HL-60 (cell line): ENCODE results near the gene E2F4.

Experiments
- DNase-seq, 2 experiments: peaks; one replicate each; pipeline ENCODE4 v3.0.0-alpha.2; 2010 to 2020; ENCODE audit warnings: low read depth in 1 of 2, low spot score in 1 of 2
- H3K27ac ChIP-seq: fragments of 250-450 bp; sonication (Bioruptor Pico); replicated peaks from 2 replicates; pipeline ENCODE4 v1.5.1; 2020; ENCODE audit warnings: mild to moderate bottlenecking, moderate library complexity
- H3K27me3 ChIP-seq: fragments of 250-450 bp; sonication (Bioruptor Pico); 2 replicates; pipeline ENCODE4 v1.5.1; 2021; ENCODE audit warnings: mild to moderate bottlenecking, moderate library complexity; ENCODE audit not compliant: insufficient read depth, poor library complexity, severe bottlenecking
- H3K4me3 ChIP-seq: replicated peaks from 2 replicates; pipeline ENCODE4 v1.5.1; 2011; ENCODE audit warnings: mild to moderate bottlenecking, control low read depth, low read length; ENCODE audit not compliant: insufficient read depth
- GABPA ChIP-seq: IDR thresholded peaks from 2 replicates; pipeline ENCODE4 v1.6.1; 2012; ENCODE audit warnings: low read depth
- POLR2AphosphoS5 ChIP-seq: IDR thresholded peaks from 2 replicates; pipeline ENCODE4 v1.6.1; 2012; ENCODE audit warnings: low read depth
- REST ChIP-seq: IDR thresholded peaks from 2 replicates; pipeline ENCODE4 v1.6.1; 2012; ENCODE audit warnings: low read depth; ENCODE audit not compliant: insufficient replicate concordance
- SPI1 ChIP-seq: IDR thresholded peaks from 2 replicates; pipeline ENCODE4 v1.6.1; 2012; ENCODE audit warnings: low read depth, mild to moderate bottlenecking, borderline replicate concordance
- TF ChIP-seq, protein P1 (sequence below): IDR thresholded peaks from one replicate; pipeline ENCODE4 v1.5.1; 2011; ENCODE audit warnings: low read length, control low read depth, inconsistent platforms; ENCODE audit not compliant: insufficient read depth

Gene E2F4

GRCh38 chr16:67202956-67203493 is 11.1 kb downstream of the E2F4 start:
- no peak for DNase-seq
- Histone ChIP-seq H3K27ac (no peak overlapping the region), H3K27me3 (no peaks in the 10 kb centered on the region), H3K4me3 (no peak overlapping the region)
- TF ChIP-seq POLR2AphosphoS5 (no peak), REST (no peak), SPI1 (no peak)

GRCh38 chr16:67204076-67204475 is 12.1 kb downstream of the E2F4 start:
- no peak overlapping the region for H3K27ac ChIP-seq
- H3K27me3 ChIP-seq = no peaks in the 10 kb centered on the region
- no peak overlapping the region for H3K4me3 ChIP-seq
- TF ChIP-seq POLR2AphosphoS5 = no peak
- no peak for TF ChIP-seq REST
- TF ChIP-seq GABPA = no peak
- TF ChIP-seq, protein P1, sequence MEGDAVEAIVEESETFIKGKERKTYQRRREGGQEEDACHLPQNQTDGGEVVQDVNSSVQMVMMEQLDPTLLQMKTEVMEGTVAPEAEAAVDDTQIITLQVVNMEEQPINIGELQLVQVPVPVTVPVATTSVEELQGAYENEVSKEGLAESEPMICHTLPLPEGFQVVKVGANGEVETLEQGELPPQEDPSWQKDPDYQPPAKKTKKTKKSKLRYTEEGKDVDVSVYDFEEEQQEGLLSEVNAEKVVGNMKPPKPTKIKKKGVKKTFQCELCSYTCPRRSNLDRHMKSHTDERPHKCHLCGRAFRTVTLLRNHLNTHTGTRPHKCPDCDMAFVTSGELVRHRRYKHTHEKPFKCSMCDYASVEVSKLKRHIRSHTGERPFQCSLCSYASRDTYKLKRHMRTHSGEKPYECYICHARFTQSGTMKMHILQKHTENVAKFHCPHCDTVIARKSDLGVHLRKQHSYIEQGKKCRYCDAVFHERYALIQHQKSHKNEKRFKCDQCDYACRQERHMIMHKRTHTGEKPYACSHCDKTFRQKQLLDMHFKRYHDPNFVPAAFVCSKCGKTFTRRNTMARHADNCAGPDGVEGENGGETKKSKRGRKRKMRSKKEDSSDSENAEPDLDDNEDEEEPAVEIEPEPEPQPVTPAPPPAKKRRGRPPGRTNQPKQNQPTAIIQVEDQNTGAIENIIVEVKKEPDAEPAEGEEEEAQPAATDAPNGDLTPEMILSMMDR = no peak
- TF ChIP-seq SPI1 = no peak
- DNase-seq = no peak

- TF ChIP-seq GABPA = no peak
- TF ChIP-seq SPI1 = no peak
- TF ChIP-seq, protein P1 = no peak
- TF ChIP-seq POLR2AphosphoS5 = no peak
- TF ChIP-seq REST = no peak
- Histone ChIP-seq H3K4me3 (no peak overlapping the region), H3K27ac (no peak overlapping the region), H3K27me3 (no peaks in the 10 kb centered on the region)
- no peak for DNase-seq
These were observed 14.3 kb downstream of the E2F4 start for GRCh38 chr16:67206129-67206837.
